ENCODE results near the gene ABL1. TPM values are rescaled to one million over a fixed set of nuclear protein-coding genes. Genes with fewer than 3 reads are reported as not detected.

Gene ABL1
- total and polyA plus RNA-seq, 2 of the 13 experiments (the other 11 are each of a cell fraction or from before 2014, with no cell fraction given), result 10.8 to 20.4 TPM

DNA sequence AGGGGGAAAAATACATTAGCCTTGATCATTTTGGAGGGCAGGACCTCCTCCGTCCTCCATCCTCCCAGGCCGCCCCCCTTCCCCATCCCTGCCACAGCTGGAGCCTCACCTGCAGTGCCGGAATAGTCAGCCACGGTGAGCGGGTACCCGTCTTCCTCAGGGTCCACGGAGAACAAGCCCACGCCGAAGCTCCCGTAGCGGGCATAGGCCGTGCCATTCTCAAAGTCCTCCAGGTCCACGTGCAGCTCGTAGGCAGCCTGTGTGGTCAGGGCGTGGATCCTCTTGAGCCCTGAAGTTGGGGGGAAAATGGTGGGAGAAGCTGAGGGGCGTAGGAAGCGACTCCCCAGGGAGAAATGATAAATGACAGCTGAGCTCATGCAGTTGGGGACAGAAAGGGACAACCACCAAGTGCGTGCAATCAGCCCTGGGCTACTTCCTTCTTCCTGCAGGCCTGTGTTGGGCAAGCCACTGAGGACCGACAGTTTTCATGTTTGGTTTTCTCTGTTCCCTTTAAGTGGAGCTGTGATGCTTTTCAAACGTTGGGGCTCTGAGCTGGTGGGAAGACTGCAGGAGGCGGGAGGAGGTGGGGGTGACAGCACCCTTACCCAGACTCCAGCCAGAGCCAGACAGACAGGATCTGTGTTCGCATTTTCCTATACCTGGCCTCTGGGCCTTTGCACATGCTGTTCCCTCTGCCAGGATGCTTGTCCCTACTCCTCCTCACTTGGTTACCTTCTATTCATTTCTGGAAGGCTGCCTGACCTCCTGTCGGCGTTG is 70.3 kb downstream of the ABL1 start (continued):
- TF ChIP-seq, protein P1, sequence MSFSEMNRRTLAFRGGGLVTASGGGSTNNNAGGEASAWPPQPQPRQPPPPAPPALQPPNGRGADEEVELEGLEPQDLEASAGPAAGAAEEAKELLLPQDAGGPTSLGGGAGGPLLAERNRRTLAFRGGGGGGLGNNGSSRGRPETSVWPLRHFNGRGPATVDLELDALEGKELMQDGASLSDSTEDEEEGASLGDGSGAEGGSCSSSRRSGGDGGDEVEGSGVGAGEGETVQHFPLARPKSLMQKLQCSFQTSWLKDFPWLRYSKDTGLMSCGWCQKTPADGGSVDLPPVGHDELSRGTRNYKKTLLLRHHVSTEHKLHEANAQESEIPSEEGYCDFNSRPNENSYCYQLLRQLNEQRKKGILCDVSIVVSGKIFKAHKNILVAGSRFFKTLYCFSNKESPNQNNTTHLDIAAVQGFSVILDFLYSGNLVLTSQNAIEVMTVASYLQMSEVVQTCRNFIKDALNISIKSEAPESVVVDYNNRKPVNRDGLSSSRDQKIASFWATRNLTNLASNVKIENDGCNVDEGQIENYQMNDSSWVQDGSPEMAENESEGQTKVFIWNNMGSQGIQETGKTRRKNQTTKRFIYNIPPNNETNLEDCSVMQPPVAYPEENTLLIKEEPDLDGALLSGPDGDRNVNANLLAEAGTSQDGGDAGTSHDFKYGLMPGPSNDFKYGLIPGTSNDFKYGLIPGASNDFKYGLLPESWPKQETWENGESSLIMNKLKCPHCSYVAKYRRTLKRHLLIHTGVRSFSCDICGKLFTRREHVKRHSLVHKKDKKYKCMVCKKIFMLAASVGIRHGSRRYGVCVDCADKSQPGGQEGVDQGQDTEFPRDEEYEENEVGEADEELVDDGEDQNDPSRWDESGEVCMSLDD (CRISPR knock-in tag; IDR thresholded peaks at IDR 0.05; ENCODE audit: borderline replicate concordance), result no peak
- TF ChIP-seq MAFG (CRISPR knock-in tag; IDR thresholded peaks at IDR 0.05), result no peak

DNA sequence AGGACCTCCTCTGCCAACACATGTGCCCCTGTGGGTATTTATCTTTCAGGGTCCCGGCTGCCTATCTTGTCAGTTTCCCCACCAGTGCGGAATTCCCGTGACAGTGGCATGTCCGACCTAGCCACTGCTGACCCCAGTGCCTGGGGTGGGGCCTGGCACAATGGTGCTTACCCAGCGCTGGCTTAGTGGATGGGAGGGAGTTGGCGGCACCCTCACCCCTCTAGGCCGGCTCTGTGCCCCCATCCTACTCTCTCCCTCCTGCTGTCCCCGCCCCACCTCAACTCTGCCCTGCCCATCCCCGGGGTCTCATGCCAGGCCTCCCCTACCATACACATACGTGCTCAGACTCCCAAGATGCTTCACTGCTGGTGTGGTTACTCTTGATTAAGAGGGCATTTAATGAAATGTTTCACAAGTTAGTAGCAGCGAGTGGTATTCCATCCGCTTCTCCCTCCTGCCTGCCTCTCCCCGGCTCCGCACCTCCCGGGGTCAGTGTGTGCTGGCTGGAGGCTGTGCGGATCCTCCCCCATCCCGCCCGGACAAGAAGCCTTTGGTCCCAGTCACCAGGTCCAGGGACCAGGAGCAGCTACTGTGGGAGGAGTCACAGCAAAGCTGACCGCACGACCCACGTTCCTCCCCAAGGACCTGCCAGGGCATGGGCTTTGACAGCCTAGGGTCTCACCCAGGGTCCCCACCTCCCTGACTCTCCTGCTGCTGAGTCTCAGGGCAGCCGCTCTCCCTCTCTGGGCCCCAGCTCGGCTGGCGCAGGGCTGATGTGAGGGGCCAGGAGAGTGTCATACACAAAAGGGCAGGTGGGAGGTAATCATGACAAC is 71.1 kb downstream of the ABL1 start:
- intact Hi-C loops (cut with micrococcal nuclease; ENCODE audit: unreplicated experiment), result no loop called here
- Histone ChIP-seq H3K4me3 (replicated peaks in 1 of 3; ENCODE audit: insufficient read depth in 1 of 3, low read depth in 2 of 3, low read length in 3 of 3) (no peak overlapping the region; a peak in 1 of 6 replicates), H3K27me3 (ENCODE audit: control insufficient read depth in 1 of 2, insufficient read depth in 2 of 2, low read length in 2 of 2) (peaks cover 25 to 85% of the 10 kb centered on the region in 2 experiments; a peak in 4 of 5 replicates), H3K27ac (ENCODE audit: extremely low read length, insufficient read depth, low read length) (no peak overlapping the region), H3K36me3 (replicated peaks in 1 of 2; ENCODE audit: control insufficient read depth in 1 of 2, insufficient read depth in 2 of 2, low read length in 2 of 2) (no peaks in the 10 kb centered on the region), H3K9ac (ENCODE audit: insufficient read depth, low read depth, low read length) (no peak overlapping the region), H3K4me1 (ENCODE audit: insufficient read depth, low read length) (peaks cover 18% of the 10 kb centered on the region), H3K4me2 (ENCODE audit: low read depth, low read length) (peak overlapping the region; percentile 13; the same call in 1 of the 2 replicates), H3K9me3 (ENCODE audit: low read length) (no peaks in the 10 kb centered on the region), H2AFZ (ENCODE audit: low read length) (no peak overlapping the region), H4K20me1 (ENCODE audit: insufficient read depth, low read length) (no peaks in the 10 kb centered on the region), H3K79me2 (ENCODE audit: insufficient read depth, low read length) (no peaks in the 10 kb centered on the region)
- ChIA-PET CTCF (ENCODE audit: low intra/inter-chr PET ratio, low total read pairs) (no interaction called here), POLR2A (no interaction called here)
- in situ Hi-C loops (cut with HindIII; ENCODE audit: extremely low pct_ligation_motif_present, low pct_unique_long_range_greater_than_20kb), result no loop called here
- TF ChIP-seq, protein P2, sequence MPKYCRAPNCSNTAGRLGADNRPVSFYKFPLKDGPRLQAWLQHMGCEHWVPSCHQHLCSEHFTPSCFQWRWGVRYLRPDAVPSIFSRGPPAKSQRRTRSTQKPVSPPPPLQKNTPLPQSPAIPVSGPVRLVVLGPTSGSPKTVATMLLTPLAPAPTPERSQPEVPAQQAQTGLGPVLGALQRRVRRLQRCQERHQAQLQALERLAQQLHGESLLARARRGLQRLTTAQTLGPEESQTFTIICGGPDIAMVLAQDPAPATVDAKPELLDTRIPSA (CRISPR knock-in tag; IDR thresholded peaks at IDR 0.05; ENCODE audit: borderline replicate concordance), result no peak
- TF ChIP-seq DNMT3B (CRISPR knock-in tag; conservative IDR thresholded peaks at IDR 0.05) (no peak), ZNF224 (CRISPR knock-in tag; IDR thresholded peaks at IDR 0.05) (no peak), ZNF614 (CRISPR knock-in tag; IDR thresholded peaks at IDR 0.05; ENCODE audit: borderline replicate concordance) (no peak), ZNF768 (CRISPR knock-in tag; IDR thresholded peaks at IDR 0.05) (peak; percentile 79; the same call in 1 of the 2 replicates), CBFB (CRISPR knock-in tag; IDR thresholded peaks at IDR 0.05) (no peak), SAFB2 (CRISPR knock-in tag; IDR thresholded peaks at IDR 0.05; ENCODE audit: borderline replicate concordance, low read depth) (no peak), HNF4A (CRISPR knock-in tag; IDR thresholded peaks at IDR 0.05) (0 out of 2 replicates have a peak, but pooled peaks have one; percentile 19), ZBTB42 (CRISPR knock-in tag; IDR thresholded peaks at IDR 0.05) (no peak), KLF12 (CRISPR knock-in tag; IDR thresholded peaks at IDR 0.05; ENCODE audit: borderline replicate concordance) (no peak)
- TF ChIP-seq, protein P3, sequence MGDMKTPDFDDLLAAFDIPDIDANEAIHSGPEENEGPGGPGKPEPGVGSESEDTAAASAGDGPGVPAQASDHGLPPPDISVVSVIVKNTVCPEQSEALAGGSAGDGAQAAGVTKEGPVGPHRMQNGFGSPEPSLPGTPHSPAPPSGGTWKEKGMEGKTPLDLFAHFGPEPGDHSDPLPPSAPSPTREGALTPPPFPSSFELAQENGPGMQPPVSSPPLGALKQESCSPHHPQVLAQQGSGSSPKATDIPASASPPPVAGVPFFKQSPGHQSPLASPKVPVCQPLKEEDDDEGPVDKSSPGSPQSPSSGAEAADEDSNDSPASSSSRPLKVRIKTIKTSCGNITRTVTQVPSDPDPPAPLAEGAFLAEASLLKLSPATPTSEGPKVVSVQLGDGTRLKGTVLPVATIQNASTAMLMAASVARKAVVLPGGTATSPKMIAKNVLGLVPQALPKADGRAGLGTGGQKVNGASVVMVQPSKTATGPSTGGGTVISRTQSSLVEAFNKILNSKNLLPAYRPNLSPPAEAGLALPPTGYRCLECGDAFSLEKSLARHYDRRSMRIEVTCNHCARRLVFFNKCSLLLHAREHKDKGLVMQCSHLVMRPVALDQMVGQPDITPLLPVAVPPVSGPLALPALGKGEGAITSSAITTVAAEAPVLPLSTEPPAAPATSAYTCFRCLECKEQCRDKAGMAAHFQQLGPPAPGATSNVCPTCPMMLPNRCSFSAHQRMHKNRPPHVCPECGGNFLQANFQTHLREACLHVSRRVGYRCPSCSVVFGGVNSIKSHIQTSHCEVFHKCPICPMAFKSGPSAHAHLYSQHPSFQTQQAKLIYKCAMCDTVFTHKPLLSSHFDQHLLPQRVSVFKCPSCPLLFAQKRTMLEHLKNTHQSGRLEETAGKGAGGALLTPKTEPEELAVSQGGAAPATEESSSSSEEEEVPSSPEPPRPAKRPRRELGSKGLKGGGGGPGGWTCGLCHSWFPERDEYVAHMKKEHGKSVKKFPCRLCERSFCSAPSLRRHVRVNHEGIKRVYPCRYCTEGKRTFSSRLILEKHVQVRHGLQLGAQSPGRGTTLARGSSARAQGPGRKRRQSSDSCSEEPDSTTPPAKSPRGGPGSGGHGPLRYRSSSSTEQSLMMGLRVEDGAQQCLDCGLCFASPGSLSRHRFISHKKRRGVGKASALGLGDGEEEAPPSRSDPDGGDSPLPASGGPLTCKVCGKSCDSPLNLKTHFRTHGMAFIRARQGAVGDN (CRISPR knock-in tag; IDR thresholded peaks at IDR 0.05), result peak; percentile 31; the same call in 1 of the 2 replicates
- no peak for FAIRE-seq
- peak; percentile 63 for ATAC-seq
- no TSS peak for BruUV-seq (replicated peaks)
- 19% methylated on average over 21 of the region's 24 CpGs for WGBS (ENCODE audit: low lambda C conversion rate)
- peak; percentile 20 for DNase-seq (ENCODE audit: low spot score)

Data from HepG2 (cell line).